HAP-1 (cell line): ENCODE data around the gene RNF11.

Source experiments
- DNase-seq, 2 experiments: peaks; one replicate each; pipeline ENCODE4 v3.0.0-alpha.2; 2016 to 2020; ENCODE audit warnings: low spot score in 2 of 2
- H3K27me3 ChIP-seq: fragments of 250-450 bp; sonication (Bioruptor Pico); 2 replicates; pipeline ENCODE4 v1.5.1; 2020; ENCODE audit warnings: low read depth, mild to moderate bottlenecking, moderate library complexity
- H3K36me3 ChIP-seq: fragments of 250-450 bp; sonication (Bioruptor Pico); replicated peaks from 2 replicates; pipeline ENCODE4 v1.5.1; 2020; ENCODE audit warnings: mild to moderate bottlenecking
- H3K4me1 ChIP-seq: fragments of 250-450 bp; sonication (Bioruptor Pico); 2 replicates; pipeline ENCODE4 v1.5.1; 2020; ENCODE audit warnings: mild to moderate bottlenecking
- H3K4me3 ChIP-seq: fragments of 250-450 bp; sonication (Bioruptor Pico); 2 replicates; pipeline ENCODE4 v1.5.1; 2020; ENCODE audit warnings: mild to moderate bottlenecking, moderate library complexity
- H3K9me3 ChIP-seq: fragments of 250-450 bp; sonication (Bioruptor Pico); 2 replicates; pipeline ENCODE4 v1.5.1; 2020; ENCODE audit warnings: mild to moderate bottlenecking, moderate library complexity
- in situ Hi-C: fragments of 300-500 bp; cut with MboI; formaldehyde crosslinking; loops from 3 replicates; pipeline ENCODE4 v1.14.3; 2020; ENCODE audit warnings: low sequenced_read_pairs, inconsistent platforms, mixed read lengths

Gene RNF11

DNA sequence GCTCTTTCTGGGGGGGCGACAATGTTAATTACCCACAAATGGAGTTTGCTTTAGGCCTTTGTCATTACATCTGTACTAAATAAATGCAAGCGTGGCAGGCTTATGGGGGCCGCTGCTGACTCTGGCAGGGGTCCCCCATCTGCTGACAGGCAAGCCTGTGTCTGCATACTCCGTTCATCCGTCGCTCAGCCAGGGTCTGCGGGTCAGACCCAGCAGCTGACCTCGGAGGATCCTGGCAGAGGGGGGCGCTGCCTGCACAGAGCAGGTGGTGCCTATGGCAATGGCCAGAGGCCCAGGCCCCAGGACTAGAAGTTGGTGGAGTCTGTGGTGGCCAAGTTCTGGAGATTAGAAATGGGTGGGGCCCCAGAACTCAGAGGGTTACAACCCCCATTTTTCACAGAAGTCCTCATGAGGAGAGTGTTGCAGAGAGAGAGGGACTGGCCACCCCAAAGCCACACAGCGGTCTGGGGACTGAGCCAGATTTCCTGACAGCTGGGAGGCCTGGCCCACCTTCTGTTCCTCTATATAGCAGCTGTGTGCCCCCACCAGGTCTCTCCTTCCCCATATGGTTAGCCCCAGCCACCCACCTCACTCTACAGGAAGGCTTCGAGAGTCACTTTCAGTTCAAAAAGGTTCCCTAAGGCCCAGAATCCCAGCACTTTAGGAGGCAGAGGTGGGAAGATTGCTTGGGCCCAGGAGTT lies 63.3 kb downstream of the RNF11 start:
- H3K4me3 ChIP-seq: no peak overlapping the region
- H3K36me3 ChIP-seq: no peaks in the 10 kb centered on the region
- no peak for DNase-seq
- H3K27me3 ChIP-seq: no peaks in the 10 kb centered on the region
- in situ Hi-C loops: loop anchor here (10.0 kb wide), 1 partner anchor 105 kb away; no protein-coding TSS in a partner anchor
- no peaks in the 10 kb centered on the region for H3K9me3 ChIP-seq
- H3K4me1 ChIP-seq: peaks cover 3% of the 10 kb centered on the region

DNA sequence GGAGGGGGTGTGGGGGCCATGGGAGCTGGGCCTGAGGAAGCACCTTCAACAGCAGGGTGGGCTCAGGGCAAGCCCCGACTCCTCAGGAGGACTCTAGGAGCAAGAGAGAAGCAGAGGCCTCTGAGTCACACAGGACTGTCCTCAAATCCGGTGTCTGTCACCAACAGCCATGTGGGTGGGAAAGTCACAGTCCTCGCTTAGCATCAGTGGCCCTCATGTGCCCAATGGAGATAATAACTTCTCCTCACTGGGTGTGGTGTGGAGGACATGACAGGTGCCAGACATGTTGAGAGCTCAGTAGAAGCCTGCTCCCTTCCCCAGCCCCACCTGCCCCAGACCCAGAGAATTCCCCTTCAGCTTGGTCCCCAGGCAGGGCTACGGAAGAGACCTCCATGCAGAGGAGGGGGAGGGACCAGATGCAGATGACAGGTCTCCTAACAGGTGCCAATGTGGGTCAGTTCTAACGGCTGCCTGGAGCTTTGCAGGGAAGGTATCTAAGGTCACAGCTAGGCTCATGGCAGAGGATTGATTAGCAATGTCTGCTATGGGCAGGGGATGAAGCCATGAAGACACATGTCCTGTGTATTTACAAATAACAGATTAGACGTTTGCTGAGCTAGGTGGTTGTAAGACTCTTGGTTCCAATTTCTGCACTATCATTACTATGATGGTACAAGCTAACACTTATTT lies 64.1 kb downstream of the RNF11 start:
- Histone ChIP-seq H3K9me3 (no peaks in the 10 kb centered on the region), H3K27me3 (no peaks in the 10 kb centered on the region), H3K4me1 (peaks cover 3% of the 10 kb centered on the region), H3K4me3 (no peak overlapping the region), H3K36me3 (no peaks in the 10 kb centered on the region)
- in situ Hi-C loops: loop anchor here (10.0 kb wide), 1 partner anchor 105 kb away; no protein-coding TSS in a partner anchor
- DNase-seq: no peak

DNA sequence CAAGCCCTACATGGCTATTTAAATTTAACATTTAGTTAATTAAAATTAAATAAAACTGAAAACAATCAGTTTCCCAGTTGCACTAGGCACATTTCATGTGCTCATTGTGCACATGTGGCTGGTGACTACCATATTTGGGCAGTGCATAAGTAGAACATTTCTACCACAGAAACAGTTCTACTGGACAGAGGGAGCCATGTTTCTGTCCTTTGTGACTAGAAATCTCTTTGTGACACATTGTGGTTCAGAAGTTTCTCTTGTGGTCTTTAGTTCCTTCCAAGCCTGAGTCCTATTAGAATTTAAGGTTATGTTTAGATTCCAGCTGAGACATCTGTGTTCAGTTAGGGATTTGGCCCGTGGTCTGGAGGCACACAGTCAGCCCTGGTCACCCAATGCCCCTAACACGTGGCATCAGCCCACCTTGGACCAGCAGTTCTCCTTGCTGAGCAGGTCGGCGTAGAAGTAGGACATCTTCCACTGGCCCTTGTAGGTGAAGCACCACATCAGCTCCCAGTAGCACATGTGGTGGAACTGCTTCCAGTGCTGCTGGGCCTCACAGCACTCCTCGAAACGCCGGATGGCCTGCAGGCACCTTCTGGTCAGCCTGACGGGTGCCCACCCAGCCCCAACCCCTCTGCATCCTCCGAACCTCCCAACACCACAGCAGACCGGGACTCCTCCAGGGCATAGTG lies 65.2 kb downstream of the RNF11 start:
- in situ Hi-C loops: no loop called here
- H3K4me1 ChIP-seq: peaks cover 3% of the 10 kb centered on the region

DNA sequence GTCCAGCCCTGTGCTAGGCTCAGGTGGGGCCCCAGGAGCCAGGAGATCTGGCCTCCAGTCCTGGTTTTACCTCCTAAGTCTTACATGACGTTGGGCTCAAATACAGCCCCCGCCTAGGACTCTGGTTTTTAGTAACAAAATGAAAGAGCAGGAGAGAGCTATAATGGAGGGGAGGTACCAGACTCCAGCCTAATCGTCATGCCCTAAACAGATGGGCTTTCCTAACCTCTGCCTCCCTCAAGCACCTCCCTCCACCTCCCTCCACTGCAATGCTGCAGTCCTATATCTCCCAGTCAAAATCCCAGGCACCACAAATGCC lies 65.7 kb downstream of the RNF11 start:
- Histone ChIP-seq H3K27me3 (no peaks in the 10 kb centered on the region), H3K4me1 (no peaks in the 10 kb centered on the region; the same call in 1 of the 2 replicates), H3K9me3 (no peaks in the 10 kb centered on the region), H3K36me3 (no peaks in the 10 kb centered on the region), H3K4me3 (no peak overlapping the region)
- in situ Hi-C loops: no loop called here
- DNase-seq: no peak

More for the DNA sequence above, 65.2 kb downstream of the RNF11 start:
- Histone ChIP-seq H3K36me3 (no peaks in the 10 kb centered on the region), H3K9me3 (no peaks in the 10 kb centered on the region), H3K4me3 (no peak overlapping the region), H3K27me3 (no peaks in the 10 kb centered on the region)
- no peak for DNase-seq

DNA sequence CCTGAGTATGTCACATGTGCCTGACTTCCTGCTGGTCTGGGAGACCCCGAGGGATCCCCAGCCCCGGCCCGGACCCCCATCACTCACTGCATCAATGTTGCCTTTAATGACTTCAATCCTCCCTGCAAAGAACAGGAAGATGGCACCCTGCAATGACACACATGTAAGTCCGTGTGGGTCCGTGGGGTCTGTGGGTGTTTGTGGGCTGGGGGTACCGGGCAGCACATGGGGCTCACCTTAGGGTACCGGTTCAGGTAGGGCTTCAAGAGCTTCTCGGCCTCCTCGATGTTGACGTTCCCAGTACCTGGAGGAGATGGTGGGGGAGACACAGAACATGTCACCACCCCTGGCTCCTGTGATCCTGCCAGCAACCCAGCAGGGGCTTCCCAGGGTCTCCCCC lies 66.2 kb downstream of the RNF11 start:
- no peaks in the 10 kb centered on the region for H3K27me3 ChIP-seq
- no peaks in the 10 kb centered on the region for H3K9me3 ChIP-seq
- no peak overlapping the region for H3K4me3 ChIP-seq
- in situ Hi-C loops: no loop called here
- H3K36me3 ChIP-seq: no peaks in the 10 kb centered on the region
- no peak for DNase-seq
- H3K4me1 ChIP-seq: no peaks in the 10 kb centered on the region

DNA sequence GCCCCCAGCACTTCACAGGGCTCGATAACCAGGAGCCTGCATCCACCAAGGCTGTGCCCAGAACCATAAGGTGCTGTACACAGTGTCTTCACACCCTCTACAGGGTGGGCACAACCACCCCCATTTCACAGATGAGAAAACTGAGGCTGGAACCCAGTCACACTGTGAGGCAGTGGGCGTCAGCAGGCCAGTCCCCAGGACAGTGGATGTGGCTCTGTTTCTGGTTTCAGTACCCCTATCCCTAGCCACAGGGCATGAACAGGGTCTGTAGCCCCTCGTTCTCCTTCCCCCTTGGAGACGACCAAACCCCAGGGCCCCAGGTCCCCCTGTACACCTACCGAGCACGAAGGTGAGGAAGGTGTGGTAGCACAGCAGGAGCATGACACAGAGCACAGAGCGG lies 66.7 kb downstream of the RNF11 start:
- H3K9me3 ChIP-seq: no peaks in the 10 kb centered on the region
- no peak overlapping the region for H3K4me3 ChIP-seq
- no peak for DNase-seq
- no peaks in the 10 kb centered on the region for H3K27me3 ChIP-seq
- H3K4me1 ChIP-seq: no peaks in the 10 kb centered on the region
- no peaks in the 10 kb centered on the region for H3K36me3 ChIP-seq
- in situ Hi-C loops: no loop called here

DNA sequence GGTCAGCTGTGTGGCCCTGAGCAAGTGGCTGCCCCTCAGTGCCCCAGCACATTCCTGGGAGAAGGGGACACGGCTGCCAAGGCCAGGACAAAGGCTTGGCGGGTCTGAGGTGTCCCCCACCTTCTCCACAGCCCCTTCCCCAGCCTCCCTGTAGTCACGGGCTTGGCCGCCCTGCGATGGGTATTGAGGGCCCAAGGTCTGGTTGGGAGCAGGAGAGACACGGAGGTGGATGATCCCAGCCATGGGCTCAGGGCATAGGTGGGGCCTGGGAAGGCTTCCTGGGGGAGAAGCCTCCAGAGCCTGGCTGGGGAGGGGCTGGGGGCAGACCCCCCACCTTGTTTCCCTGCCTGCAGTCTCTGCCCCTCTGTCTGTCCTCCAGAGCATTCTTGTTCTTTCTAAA lies 67.2 kb downstream of the RNF11 start:
- H3K4me3 ChIP-seq: no peak overlapping the region
- in situ Hi-C loops: no loop called here
- H3K4me1 ChIP-seq: no peaks in the 10 kb centered on the region
- H3K36me3 ChIP-seq: no peaks in the 10 kb centered on the region
- no peak for DNase-seq
- H3K27me3 ChIP-seq: no peaks in the 10 kb centered on the region
- no peaks in the 10 kb centered on the region for H3K9me3 ChIP-seq

DNA sequence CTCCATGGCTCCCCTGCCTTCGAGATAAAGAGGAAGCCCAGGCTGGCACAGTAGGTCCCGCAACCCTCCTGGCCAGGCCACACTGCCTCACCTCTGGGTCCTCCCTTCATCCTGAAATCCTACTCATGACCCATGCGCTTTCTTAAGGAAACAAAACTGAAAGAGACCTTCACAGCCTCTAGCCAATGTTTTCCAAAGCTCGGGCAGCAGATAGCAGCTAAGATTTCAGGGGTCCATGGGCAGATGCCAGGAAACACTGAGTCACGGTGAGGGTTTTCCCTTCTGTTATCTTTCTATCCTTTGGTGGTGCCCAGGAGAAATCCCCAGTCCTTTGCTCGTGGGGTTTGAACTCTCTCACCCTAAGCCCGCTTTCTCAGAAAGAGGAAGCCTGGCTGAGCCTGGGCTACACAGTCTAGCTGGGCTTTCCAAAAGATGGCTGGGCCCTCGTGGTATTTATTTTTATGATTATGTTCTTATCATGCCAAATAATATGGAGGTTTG lies 67.7 kb downstream of the RNF11 start:
- DNase-seq: no peak
- H3K36me3 ChIP-seq: no peaks in the 10 kb centered on the region
- no peaks in the 10 kb centered on the region for H3K4me1 ChIP-seq
- in situ Hi-C loops: no loop called here
- no peaks in the 10 kb centered on the region for H3K27me3 ChIP-seq
- H3K4me3 ChIP-seq: no peak overlapping the region
- H3K9me3 ChIP-seq: no peaks in the 10 kb centered on the region

DNA sequence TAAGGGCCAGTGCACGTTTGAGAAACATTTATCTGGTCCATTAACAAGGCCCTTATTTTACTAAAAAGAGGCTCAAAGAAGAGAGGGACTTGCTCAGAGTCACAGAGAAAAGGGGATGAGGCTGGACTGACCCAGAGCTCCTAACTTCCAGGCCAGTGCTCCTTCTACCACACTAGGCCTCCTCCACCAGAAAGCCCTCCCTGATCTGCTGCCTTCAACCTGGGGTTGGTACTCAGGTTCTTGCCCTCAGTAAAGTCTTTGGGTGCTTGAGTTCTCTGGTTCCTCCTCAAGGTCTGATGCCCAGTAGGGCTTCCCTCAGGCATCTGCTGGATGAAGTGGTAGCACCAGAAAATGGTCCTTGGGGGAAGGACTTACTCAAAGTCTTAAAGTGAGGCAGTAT lies 68.3 kb downstream of the RNF11 start:
- Histone ChIP-seq H3K4me3 (no peak overlapping the region), H3K9me3 (no peaks in the 10 kb centered on the region), H3K36me3 (no peaks in the 10 kb centered on the region), H3K27me3 (no peaks in the 10 kb centered on the region), H3K4me1 (no peaks in the 10 kb centered on the region)
- in situ Hi-C loops: no loop called here
- DNase-seq: no peak

DNA sequence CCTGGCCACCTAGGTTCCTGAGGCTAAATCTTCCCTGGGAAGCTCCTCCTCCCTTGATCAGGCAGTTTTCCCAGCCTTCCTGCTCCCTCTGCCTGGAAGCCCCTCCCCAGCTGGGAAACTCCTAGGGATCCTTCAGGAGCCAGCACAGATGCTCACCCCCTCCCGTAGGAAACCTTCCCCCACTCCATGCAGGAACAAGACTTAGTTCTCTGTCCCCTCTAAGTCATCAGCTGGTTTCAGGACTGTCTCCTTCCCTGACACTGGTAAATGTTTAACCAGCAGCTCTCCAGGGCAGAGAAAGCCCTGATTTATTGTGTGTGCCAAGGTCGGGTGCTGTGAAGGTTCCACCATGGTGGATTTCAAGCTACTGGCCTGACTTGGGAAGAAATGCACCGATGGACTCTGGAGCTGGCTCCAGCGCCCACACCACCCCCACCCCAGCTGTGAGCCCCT lies 69.3 kb downstream of the RNF11 start:
- Histone ChIP-seq H3K27me3 (no peaks in the 10 kb centered on the region), H3K36me3 (no peaks in the 10 kb centered on the region), H3K4me3 (no peak overlapping the region), H3K9me3 (no peaks in the 10 kb centered on the region), H3K4me1 (no peaks in the 10 kb centered on the region)
- no peak for DNase-seq
- in situ Hi-C loops: no loop called here

DNA sequence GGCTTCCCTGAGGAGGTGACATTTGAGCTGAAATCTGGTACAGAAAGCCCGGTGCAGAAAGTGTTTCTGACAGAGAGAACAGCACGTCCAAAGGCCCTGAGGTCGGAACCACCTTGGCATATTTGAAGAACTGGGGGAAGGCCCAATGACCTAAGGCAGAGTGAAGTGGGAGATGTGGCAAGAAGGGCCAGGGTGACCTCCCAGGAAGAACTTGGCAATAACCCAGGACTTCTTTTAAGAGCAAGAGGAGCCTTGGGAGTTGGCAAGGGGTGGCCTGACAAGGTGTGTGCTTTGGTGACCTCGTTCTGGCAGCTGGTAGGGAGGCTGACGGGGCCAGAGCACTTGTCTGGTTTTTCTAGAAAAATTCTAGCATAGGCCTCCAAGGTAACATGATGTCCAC lies 70.9 kb downstream of the RNF11 start:
- no peaks in the 10 kb centered on the region for H3K27me3 ChIP-seq
- DNase-seq: no peak
- H3K9me3 ChIP-seq: no peaks in the 10 kb centered on the region
- H3K4me3 ChIP-seq: no peak overlapping the region
- no peaks in the 10 kb centered on the region for H3K4me1 ChIP-seq
- in situ Hi-C loops: no loop called here
- no peaks in the 10 kb centered on the region for H3K36me3 ChIP-seq

DNA sequence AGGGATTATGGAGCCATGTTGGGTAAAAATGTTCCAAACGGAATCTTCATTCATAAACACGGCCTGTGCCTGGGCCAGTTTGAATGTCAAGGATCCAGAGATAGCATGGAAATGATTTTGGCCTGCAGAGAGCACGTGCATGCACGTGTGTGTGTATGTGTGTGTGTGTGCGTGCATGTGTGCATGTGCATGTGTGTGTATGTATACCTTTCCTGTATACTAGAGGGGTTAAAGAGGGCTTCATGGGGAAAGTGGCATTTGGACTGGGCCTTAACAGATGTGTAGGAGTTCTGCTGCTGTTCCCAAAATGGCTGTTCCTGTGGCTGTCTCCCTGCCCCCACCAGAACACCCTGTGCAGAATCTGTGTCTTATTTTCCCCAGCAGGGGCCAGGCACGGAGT lies 72.6 kb downstream of the RNF11 start:
- Histone ChIP-seq H3K27me3 (no peaks in the 10 kb centered on the region), H3K4me3 (no peak overlapping the region), H3K9me3 (no peaks in the 10 kb centered on the region), H3K36me3 (no peaks in the 10 kb centered on the region), H3K4me1 (no peaks in the 10 kb centered on the region)
- in situ Hi-C loops: no loop called here
- DNase-seq: no peak

DNA sequence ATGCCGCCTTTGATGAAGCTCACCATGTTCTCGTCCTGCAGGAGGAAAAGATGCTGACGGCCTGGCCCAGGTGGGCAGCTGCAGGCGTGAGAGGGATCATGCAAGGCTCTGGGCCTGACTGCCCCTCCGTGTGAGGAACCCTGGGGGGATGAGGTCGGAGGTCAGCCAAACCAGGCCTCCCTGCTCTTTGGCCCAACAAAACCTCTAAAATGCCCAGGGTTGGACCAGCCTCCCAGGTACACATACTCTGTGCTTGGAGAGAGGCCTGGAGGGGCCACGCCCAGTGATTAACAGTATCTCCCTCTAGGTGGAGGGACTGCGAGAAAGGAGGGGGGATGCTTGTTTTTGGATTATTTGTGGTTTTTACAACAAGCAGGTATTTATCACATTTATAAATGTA lies 73.2 kb downstream of the RNF11 start:
- in situ Hi-C loops: no loop called here
- DNase-seq: no peak
- no peaks in the 10 kb centered on the region for H3K4me1 ChIP-seq
- no peaks in the 10 kb centered on the region for H3K27me3 ChIP-seq
- no peaks in the 10 kb centered on the region for H3K36me3 ChIP-seq
- H3K4me3 ChIP-seq: no peak overlapping the region
- no peaks in the 10 kb centered on the region for H3K9me3 ChIP-seq
